NCI-H128 (cell line): ENCODE measurements around the gene AGBL1.

Experiments used
- DNase-seq: peaks from one replicate; lab custom pipeline; 2025; ENCODE audit not compliant: unreplicated experiment; lab: John Stamatoyannopoulos, UW

Gene AGBL1

GRCh38 chr15:86571873-86572272 lies 492.2 kb downstream of the AGBL1 start:
- no peak for DNase-seq

DNA sequence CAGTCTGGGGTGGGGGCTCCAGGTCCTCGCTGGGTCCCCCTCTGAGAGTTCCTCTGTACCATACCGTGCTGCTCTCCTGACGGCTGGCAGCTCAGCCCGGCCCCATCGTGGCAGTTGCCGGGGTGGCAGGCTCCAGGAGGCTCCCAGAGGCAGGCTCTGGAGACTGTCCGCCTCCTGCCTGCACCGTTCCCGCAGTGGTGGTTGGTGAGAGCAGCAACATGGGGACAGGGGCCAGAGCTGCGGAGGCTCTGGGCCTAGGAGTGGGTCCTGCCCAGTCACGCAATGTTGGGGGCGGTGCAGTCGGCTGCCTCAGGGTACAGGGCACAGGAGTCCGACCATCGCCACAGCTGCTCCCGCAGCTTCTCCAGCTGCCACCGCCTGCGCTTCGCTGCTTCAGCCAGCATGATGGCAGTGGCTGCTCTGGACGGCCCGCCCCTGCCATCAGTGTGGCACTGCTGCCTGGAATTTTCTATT lies 492.7 kb downstream of the AGBL1 start:
- DNase-seq: no peak

DNA sequence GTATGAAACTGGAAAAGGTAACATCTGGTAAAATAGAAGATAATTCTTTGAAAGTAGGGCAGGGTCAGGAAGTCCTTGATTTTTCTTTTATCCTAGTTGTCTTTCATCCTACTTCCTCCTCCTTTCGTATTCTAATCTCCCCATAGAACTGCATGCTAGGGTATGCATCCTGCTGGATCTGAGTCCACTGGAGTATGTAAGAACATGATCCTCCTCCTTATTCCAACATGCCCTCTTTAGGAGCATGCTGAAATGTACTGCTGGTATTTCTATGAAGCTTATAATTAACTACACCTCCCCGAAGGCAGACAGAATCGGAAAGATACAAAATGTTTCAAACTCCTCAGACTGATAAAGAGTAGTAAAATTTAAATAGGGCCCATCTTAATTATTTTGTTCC lies 493.8 kb downstream of the AGBL1 start:
- DNase-seq: no peak

GRCh38 chr15:86588413-86588812 lies 508.7 kb downstream of the AGBL1 start:
- no peak for DNase-seq

DNA sequence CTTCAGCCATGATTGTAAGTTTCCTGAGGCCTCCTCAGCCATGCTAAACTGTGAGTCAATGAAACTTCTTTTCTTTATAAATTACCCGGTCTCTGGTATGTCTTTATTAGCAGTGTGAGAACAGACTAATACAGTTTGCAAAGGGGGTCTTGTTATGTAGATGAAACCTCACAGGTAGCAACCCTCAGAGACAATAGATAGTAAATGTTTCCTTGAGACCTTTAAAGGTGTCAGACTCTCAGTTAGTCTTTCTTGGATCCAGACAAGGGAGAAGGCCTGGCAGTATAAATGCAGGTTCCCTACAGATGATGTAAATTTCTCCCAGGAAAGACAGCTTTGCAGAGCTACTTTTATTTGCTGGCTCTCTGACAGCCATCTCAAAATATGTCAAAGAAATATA lies 510.8 kb downstream of the AGBL1 start:
- no peak for DNase-seq

- DNase-seq: no peak
Observed at GRCh38 chr15:86591158-86591557, 511.5 kb downstream of the AGBL1 start.

- DNase-seq: no peak
Observed at GRCh38 chr15:86591994-86592735, 512.5 kb downstream of the AGBL1 start.

GRCh38 chr15:86595741-86596140 lies 516.1 kb downstream of the AGBL1 start:
- no peak for DNase-seq

DNA sequence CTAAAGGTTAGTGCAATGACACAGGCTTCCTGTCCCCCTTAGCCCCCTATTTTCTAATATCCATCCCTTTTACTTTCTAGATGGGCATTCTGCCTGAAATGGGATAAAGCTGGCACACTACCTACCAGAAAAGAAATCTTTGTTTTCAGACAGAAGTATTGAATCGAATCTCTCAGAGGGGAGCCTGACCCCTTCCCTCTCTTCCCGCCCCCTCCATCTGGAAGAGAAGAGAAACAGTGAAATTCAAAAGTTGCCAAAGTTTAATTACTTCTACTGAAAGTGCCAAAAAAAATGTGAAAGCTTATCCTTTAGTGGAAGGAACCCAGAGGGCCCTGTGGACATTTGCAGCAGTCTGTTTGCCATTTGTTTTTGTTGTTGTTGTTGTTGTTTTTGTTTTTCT lies 523.8 kb downstream of the AGBL1 start:
- DNase-seq: no peak

DNA sequence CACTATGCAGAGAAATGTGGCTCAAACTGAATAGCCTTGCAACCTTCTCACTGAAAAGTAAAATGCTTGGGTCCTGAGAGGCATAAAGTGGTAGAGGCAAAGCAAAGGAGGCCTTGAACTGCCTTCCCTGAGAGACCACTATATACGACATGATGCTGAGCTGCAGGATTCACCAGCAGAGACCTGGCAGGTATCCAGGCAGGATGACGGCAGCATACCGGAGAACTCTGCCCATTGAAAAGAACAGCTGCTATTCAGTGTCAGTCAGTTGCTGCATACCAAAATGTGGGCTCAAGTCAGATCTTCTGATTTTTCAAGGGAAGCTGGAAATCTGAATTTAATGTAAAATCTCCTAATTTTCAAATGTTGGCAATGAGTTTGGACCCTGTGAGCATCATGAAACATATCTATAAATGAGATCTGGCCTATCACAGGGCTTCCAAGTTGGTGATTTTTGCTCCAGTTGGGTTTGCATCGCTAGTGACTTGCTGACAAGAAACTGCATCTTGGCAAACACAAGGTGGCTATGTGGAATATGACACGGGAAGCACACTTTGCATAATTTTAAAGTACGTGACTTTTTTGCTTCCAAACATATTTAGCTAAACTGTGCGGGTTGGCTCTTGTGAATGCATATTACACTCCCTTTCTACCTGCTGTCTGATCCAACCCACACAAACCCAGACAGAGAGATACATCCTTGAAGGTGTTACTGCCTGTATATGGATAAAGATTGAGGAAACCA lies 529.0 kb downstream of the AGBL1 start:
- no peak for DNase-seq

DNA sequence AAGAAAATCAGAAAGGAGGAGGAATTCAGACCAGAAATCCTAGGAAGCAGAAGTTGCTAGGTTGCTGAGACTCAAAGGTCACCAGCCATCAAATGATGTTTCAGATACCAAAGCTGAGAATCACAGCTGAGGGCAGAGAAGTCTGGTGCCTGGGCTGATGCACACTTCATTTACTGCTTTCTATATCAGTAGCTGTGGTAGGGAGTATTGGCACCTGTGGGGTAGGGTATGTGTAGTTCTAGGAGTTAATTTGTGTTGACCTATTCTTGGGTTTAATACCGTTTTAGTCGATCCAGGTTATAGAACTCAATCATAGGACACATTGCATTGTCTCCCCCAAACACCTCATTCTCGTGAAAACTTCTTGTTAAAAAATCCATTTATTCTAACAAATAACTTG lies 529.6 kb downstream of the AGBL1 start:
- DNase-seq: no peak

DNA sequence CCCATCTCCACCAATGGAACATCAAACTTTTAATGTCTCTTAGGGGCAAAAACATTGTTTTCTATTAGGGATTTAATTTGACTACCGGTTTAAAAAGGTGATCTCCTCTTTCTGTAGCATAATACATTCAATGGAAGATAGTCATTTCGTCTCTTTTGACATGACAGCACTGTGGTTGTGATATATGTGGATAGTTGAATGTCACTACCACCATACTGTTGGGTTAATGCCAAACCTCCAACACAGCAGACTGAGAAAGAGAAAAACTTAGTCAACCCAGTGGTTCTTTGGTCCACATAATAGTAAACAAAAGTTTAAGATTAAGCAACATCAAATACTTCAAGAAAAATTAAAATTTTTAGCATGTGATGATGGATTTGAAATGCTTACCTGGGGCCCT lies 530.4 kb downstream of the AGBL1 start:
- DNase-seq: no peak

DNA sequence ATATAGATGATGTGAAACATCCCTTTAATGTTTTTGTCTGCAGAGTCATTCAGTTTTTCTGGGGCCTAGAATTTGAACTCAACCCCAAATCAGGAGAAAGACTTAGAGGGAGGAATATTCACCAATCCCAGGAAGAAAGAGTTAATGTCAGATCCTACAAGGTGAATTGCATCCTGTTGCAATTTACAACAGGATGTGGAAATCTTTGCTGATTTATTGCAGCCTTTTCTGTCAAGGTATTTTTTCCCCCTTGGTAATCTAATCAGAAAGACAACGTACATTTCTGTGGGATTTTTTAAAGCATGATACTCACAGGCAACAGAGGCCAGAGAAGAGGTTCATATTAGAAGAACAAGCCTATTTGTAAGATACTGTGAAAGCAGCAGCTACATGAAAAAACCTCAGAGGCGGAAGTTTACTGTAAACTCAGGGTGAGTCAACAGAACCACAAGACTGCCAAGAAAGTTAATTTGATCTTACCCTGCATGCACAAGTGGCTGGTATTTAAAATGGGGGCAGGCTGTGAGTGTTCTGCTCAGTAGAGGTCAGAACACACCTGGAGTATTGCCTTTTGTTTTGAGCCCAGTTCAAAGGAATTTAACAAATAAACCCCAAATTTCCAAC lies 531.9 kb downstream of the AGBL1 start:
- no peak for DNase-seq

DNA sequence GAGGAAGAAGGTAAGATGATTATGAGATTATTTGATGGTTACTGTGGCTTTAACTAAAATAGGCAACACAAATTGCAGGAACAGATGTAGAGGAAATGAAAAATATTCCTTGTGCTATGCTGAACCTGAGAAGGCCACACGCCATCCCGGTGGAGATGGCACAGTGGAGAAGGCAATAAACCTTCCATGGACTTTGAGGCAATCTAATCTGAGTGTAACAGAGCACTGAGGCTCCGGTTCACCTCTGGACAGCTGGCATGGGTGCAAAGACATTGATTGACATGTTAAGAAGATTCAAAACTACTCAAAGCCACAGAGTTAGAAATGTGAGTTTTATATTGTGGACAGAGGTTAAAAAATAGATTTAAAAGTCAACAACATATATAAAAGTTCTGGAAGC lies 535.7 kb downstream of the AGBL1 start:
- DNase-seq: no peak

GRCh38 chr15:86615816-86616215 lies 536.1 kb downstream of the AGBL1 start:
- DNase-seq: no peak

DNA sequence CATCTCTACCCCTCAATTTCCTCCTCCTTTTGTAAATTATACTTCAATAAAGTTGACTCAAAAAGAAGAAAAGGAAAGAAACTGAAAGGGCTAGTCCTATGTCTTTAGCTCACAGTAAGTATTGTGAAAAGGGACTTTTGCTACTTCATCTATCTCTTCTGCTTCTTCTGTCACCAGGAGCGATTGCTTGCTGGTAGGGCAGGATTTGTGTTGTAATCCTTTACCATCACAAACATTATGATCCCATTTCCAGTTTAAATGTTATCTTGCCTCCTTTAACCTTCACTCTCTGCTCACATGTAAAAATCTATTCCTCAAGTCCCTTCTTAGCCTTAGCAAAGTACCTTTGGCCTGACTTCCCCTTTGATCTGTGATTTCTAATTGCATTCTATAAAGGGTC lies 537.1 kb downstream of the AGBL1 start:
- no peak for DNase-seq

- no peak for DNase-seq
Observed at GRCh38 chr15:86620157-86620556, 540.5 kb downstream of the AGBL1 start.

- no peak for DNase-seq
Observed at GRCh38 chr15:86620641-86621349, 541.1 kb downstream of the AGBL1 start.

- DNase-seq: no peak
Observed at GRCh38 chr15:86623236-86623635, 543.6 kb downstream of the AGBL1 start.

DNA sequence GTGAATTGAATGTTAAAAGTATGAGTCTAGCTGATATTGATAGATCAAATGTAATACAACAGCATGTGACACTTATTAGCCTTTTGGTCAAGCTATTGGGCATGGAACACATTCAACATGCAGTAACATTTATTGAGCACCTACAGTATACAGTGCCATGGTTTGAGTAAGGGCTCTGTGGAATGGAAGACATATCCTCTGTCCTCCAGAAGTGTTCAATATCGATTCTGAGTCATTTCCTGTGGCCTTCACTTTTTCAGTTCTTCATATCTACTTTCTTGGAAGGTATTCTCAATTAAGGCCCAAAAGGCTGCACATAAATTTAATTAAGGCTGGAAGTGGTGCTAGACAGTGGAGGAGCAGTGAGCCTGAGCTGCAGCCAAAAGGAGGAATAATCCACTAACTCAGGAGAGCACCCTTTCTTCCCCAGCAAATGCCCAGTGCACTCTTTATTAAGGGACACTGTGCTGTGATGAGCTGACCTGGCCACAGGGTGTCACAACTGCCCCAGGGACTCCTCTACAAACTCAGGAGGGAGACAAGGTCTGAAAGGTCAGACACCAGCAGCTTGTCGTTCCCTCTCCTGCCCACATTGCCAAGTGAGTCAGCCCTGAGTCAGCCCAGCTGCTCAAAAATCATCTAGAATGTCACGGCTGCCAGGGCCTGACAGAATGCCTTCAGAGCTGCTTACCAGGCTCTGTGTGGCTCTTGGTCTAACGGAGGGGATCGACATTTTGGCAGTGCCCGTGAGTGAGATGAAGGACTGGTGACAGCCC lies 544.8 kb downstream of the AGBL1 start:
- no peak for DNase-seq
